Activated CD4-positive, alpha-beta T cell treated with anti-CD3 and anti-CD28 coated beads, Interleukin-2, Interleukin-6, amounts not matched to agents 100 ng/mL and 50 ng/mL, durations not matched to agents 16 hours and 8 hours (primary cell): Measurements from ENCODE around the gene TNFRSF1A.
"Not testable (repeated sequence)": the region's sequence is repeated elsewhere in the genome, so short reads cannot be mapped to it uniquely, and the experiment has no call there.

Experiments used
- DNase-seq: peaks from one replicate; pipeline ENCODE4 v3.0.0-alpha.2; 2020

Gene TNFRSF1A

GRCh38 chr12:6355491-6356373 is 13.9 kb upstream of the TNFRSF1A start:
- DNase-seq, result no peak

GRCh38 chr12:6354495-6355393 is 12.9 kb upstream of the TNFRSF1A start:
- no peak for DNase-seq

GRCh38 chr12:6352193-6353173 is 10.6 kb upstream of the TNFRSF1A start:
- DNase-seq, result no peak

- no peak for DNase-seq
Measured at GRCh38 chr12:6351622-6352021, 9.7 kb upstream of the TNFRSF1A start.

DNA sequence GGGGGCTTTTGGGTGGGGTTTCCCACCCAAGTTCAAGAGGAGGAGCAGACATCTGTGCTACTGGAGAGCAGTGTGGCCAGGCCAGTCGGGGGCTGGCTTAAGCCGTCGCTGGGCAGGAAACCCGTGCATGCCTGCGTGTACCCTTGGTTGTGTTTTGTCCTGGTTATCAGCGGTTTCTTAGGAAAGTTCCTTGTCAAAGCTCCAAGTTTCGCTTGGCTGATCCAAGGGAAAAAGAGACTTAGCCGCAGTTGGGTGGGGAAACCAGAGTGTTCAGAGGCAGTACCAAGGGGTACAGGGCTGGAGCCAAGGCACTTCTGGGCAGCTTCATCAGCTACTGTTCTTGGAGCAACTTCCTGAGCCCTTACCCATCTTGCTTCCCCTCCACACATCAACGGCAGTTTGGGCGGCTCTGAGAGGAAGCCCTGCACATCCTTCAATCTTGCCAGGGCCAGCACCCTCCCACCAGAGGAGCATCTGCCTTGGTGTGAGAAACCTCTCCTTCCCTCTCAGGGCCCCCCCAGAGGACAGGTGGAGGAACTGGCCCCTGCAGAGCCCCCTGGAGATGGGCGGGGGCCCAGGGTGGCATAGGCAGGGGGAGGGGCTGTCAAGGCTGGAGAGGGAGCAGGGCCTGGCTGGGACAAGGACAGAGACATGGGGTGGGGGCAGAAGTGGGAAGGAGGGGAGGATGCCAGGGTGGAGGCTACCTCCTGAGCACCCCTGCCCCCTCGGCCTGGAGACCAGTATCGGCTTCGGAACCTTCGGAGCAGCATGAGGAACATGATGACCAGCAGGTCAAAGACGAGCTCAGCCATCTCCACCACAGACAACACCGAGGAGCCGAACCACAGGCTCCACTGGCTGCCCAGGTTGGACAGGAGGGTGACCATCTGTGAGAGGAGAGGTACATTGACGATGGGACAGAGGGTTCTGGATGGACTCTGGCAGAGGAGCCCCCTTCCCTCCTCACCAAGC is 5.8 kb upstream of the TNFRSF1A start:
- DNase-seq, result no peak

- no peak for DNase-seq
Measured at GRCh38 chr12:6346942-6347341, 5.1 kb upstream of the TNFRSF1A start.

DNA sequence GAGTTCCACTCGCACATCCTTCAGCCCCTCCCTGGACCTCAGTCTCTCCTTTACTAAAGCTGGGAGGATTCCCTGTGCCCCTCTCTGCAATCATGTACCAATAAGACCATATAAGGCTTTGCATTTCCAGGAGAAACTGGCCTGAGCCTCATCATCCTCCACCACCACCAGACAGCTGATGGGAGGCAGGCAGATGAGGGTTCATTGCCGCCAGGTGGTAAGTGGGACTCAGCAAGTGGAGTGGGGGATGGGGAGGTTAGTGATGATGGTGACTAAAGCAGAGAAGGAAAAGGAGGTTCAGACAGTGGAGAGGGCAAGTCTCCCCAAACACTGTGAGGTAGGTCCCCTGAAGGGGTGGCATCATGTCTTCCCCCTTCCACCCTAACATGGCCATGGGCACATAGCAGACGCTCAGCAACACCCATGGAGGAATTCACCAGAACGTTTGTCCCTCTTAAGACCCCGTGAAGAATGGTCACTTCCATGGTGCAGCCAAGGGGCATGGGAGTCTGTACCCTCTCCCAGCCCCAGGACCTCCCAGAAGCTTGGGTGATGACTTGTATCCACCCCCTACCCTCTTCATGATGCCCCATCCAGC is 4.5 kb upstream of the TNFRSF1A start:
- no peak for DNase-seq

DNA sequence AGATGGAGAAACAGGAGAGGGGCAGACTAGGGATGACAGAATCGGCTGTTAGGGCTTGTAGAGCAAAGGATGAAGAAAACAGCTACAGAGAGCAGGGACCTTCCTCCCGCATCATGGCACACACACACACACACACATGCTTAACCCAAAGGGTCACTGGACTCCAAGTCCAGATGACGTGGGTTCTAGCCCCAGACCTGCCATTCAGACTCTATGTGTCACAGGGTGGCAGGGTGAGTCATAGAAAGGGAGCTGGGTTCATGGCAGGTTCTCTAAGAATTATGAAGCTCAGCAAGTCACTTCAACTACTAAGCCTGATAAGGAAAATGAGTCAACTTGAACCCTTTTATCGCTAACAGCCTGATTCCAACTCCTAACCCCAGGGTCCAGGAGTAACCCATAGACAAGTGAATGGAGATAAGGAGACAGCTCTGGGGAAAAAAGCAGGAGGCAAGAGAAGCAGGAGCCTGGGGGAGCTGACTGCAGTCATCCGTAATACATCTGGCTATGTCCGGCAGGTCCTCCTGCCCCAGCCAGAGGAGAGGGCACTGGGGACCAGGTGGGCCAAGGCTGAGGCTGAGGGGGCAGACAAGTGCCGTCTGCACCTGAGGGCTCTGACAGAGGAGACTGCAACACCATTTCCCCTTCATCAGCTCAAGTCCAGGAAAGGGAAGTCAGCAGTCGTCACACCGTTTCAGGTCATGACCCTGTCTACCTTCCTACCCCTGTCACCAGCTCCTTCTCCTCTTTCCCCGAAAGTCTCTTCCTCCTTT is 3.6 kb upstream of the TNFRSF1A start:
- peak; percentile 67 for DNase-seq

DNA sequence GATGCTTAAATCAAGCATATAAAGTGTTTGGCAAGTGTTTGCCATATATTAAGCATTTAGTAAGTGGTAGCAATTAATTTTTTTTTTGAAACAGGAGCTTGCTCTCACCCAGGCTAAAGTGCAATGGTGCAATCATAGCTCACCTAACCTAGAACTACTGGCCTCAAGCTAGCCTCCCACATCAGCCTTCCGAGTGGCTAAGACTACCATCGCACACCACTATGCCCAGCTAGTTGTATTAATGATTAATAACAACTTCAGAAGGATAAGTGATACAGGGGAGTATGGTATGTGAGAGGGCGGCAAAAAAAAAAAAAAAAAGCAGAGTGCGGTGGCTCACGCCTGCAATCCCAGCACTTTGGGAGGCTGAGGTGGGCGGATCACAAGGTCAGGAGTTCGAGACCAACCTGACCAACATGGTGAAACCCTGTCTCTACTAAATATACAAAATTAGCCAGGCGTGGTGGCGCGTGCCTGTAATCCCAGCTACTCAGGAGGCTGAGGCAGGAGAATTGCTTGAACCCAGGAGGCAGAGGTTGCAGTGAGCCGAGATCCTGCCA is 2.3 kb upstream of the TNFRSF1A start:
- DNase-seq, result not testable (repeated sequence)

GRCh38 chr12:6343518-6343917 is 1.6 kb upstream of the TNFRSF1A start:
- no peak for DNase-seq

DNA sequence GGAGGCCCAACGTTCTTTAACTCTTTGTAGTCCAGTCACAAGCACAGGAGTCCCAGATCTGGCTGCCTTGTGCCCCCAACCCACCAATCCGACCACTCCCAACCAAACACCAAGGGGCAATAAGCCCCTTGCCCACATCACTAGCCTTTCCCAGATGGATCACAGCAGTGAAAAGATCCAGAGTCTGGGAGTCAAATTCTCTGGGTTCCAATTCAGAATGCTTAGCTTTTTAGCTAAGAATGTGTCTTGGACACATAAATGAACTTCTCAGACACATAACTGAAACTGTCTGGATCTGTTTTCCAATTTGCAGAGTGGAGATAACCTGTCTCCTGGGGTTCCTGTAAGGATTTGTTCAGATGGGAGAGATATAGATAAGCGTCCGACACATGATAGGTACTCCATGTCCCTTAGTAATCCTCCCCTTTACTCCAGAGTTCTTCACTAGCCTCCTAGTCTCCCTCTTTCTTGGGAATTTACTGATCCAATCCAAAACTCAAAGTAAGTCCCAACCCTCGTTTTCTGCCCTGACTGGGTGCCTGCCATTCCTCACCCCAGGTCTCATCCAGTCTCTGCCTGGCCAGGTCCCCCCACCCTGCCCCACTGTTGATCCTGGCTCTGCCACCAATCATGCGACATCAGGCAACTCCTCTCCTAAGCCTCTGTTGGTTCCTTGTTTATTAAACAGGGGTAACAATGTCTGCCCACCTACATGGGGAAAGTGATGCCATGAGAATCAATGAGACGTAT is 439 bp upstream of the TNFRSF1A start:
- DNase-seq, result no peak

DNA sequence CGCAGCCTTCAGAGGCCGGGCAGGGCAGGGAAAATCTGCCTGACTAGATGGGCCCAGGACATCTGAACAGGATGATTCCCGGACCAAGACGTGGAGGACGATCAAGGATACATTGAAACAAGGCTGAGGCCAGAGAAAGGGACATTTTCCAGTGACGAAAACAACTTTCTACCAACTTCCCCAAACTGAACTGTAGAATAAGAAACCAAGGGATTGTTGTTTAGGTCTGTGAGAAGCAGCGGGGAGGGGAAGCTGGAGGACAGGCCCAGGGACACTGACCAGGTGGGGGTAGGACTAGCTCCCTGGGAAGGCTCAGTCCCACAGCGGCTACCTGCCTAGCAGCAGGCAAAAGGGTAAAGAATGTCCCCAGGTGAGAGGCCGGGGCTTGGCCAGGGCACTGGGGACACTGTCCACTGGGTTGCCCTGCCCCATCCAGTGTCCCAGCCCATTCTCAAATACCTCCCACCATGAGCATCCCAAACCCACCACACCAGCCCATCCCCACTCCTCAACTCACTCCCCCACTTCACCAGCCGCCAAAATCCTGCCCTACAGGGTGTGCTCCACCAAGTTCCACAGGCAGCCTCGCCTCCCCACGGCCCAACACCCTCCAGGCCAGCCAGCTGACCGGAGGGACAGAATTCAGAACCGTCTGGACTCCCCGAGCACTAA is 995 bp downstream of the TNFRSF1A start:
- DNase-seq, result no peak

- DNase-seq, result peak; percentile 32
Measured at GRCh38 chr12:6340032-6340638, 1.7 kb downstream of the TNFRSF1A start.

- no peak for DNase-seq
Measured at GRCh38 chr12:6338955-6339354, 2.9 kb downstream of the TNFRSF1A start.

GRCh38 chr12:6338536-6338935 is 3.3 kb downstream of the TNFRSF1A start:
- not testable (repeated sequence) for DNase-seq

GRCh38 chr12:6337958-6338433 is 3.9 kb downstream of the TNFRSF1A start:
- DNase-seq, result peak; percentile 42
